ENCODE results near the gene PHF13. TPM values are rescaled to one million over a fixed set of nuclear protein-coding genes. Genes with fewer than 3 reads are reported as not detected.

The PHF13 gene
- total and polyA plus RNA-seq, 9 of the 15 experiments (the other 6 are each of a cell fraction or from before 2014, with no cell fraction given) = 1.8 to 36.1 (median 11.7) TPM

DNA sequence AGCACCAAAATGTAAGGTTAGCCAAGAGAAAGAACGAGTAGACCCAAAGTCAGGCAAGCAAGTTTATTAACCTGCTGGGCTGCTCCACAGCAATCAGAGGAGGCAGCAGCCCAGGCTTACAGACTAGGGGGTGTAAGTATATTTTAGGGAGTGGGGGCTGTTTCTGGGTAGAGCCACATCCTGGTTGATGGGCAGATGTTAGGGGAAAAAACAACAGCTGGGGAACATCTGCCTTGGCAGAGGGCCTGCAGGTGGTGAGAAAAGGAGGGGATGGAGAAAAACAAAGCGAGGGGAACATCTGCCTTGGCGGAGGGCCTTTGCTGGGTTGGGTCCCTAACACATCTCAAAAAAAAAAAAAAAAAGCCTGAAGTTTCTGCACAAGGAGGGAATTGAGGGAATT, 43.4 kb upstream of the PHF13 start (continued):
- TF ChIP-seq SUPT5H (IDR thresholded peaks at IDR 0.05) = no peak
- no peak for TF ChIP-seq NFXL1 (CRISPR knock-in tag; IDR thresholded peaks at IDR 0.05)
- TF ChIP-seq, protein P1, sequence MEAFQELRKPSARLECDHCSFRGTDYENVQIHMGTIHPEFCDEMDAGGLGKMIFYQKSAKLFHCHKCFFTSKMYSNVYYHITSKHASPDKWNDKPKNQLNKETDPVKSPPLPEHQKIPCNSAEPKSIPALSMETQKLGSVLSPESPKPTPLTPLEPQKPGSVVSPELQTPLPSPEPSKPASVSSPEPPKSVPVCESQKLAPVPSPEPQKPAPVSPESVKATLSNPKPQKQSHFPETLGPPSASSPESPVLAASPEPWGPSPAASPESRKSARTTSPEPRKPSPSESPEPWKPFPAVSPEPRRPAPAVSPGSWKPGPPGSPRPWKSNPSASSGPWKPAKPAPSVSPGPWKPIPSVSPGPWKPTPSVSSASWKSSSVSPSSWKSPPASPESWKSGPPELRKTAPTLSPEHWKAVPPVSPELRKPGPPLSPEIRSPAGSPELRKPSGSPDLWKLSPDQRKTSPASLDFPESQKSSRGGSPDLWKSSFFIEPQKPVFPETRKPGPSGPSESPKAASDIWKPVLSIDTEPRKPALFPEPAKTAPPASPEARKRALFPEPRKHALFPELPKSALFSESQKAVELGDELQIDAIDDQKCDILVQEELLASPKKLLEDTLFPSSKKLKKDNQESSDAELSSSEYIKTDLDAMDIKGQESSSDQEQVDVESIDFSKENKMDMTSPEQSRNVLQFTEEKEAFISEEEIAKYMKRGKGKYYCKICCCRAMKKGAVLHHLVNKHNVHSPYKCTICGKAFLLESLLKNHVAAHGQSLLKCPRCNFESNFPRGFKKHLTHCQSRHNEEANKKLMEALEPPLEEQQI (IDR thresholded peaks at IDR 0.05) = no peak
- TF ChIP-seq ZNF232 (CRISPR knock-in tag; IDR thresholded peaks at IDR 0.05) = no peak
- no peak for TF ChIP-seq POLR2A (conservative IDR thresholded peaks at IDR 0.05)
- no peak for TF ChIP-seq PRMT5 (CRISPR knock-in tag; IDR thresholded peaks at IDR 0.05)
- TF ChIP-seq, protein P2, sequence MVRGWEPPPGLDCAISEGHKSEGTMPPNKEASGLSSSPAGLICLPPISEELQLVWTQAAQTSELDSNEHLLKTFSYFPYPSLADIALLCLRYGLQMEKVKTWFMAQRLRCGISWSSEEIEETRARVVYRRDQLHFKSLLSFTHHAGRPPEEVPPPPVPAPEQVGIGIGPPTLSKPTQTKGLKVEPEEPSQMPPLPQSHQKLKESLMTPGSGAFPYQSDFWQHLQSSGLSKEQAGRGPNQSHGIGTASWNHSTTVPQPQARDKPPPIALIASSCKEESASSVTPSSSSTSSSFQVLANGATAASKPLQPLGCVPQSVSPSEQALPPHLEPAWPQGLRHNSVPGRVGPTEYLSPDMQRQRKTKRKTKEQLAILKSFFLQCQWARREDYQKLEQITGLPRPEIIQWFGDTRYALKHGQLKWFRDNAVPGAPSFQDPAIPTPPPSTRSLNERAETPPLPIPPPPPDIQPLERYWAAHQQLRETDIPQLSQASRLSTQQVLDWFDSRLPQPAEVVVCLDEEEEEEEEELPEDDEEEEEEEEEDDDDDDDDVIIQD (CRISPR knock-in tag; IDR thresholded peaks at IDR 0.05) = no peak
- TF ChIP-seq HNRNPH1 (optimal IDR thresholded peaks at IDR 0.05; ENCODE audit: low read depth, low read length) = no peak
- no peak for TF ChIP-seq ZNF76 (CRISPR knock-in tag; IDR thresholded peaks at IDR 0.05; ENCODE audit: borderline replicate concordance)
- TF ChIP-seq ZNF324 (CRISPR knock-in tag; IDR thresholded peaks at IDR 0.05) = no peak

Data from K562 (cell line).